Ramos (cell line): ENCODE measurements around the gene KDM5C.

Experiments used
- in situ Hi-C: fragments of 300-500 bp; cut with MboI; formaldehyde crosslinking; loops from one replicate; pipeline ENCODE4 v1.14.3; 2022; ENCODE audit warnings: low sequenced_read_pairs; ENCODE audit not compliant: unreplicated experiment

The KDM5C gene

GRCh38 chrX:53253293-53254020 lies 28.4 kb upstream of the KDM5C start:
- in situ Hi-C loops, result no loop called here

- in situ Hi-C loops, result no loop called here
Observed at GRCh38 chrX:53251307-53251706, 26.3 kb upstream of the KDM5C start.

- in situ Hi-C loops, result no loop called here
Observed at GRCh38 chrX:53250556-53250955, 25.5 kb upstream of the KDM5C start.

GRCh38 chrX:53249408-53250042 lies 24.5 kb upstream of the KDM5C start:
- in situ Hi-C loops, result no loop called here

- in situ Hi-C loops, result no loop called here
Observed at GRCh38 chrX:53247928-53248327, 22.9 kb upstream of the KDM5C start.

- in situ Hi-C loops, result no loop called here
Observed at GRCh38 chrX:53246231-53246630, 21.2 kb upstream of the KDM5C start.

- in situ Hi-C loops, result no loop called here
Observed at GRCh38 chrX:53244610-53245009, 19.6 kb upstream of the KDM5C start.

GRCh38 chrX:53242310-53242709 lies 17.3 kb upstream of the KDM5C start:
- in situ Hi-C loops, result no loop called here

GRCh38 chrX:53241558-53241957 lies 16.6 kb upstream of the KDM5C start:
- in situ Hi-C loops, result no loop called here

- in situ Hi-C loops, result no loop called here
Observed at GRCh38 chrX:53239474-53239873, 14.5 kb upstream of the KDM5C start.

GRCh38 chrX:53237056-53237455 lies 12.0 kb upstream of the KDM5C start:
- in situ Hi-C loops, result no loop called here

GRCh38 chrX:53236025-53236679 lies 11.1 kb upstream of the KDM5C start:
- in situ Hi-C loops, result no loop called here

GRCh38 chrX:53235566-53235965 lies 10.6 kb upstream of the KDM5C start:
- in situ Hi-C loops, result no loop called here

- in situ Hi-C loops, result no loop called here
Observed at GRCh38 chrX:53234484-53234883, 9.5 kb upstream of the KDM5C start.

- in situ Hi-C loops, result no loop called here
Observed at GRCh38 chrX:53233536-53233935, 8.5 kb upstream of the KDM5C start.

- in situ Hi-C loops, result no loop called here
Observed at GRCh38 chrX:53230116-53230515, 5.1 kb upstream of the KDM5C start.

GRCh38 chrX:53227224-53227765 lies 2.3 kb upstream of the KDM5C start:
- in situ Hi-C loops, result no loop called here

GRCh38 chrX:53223955-53224859 lies 800 bp downstream of the KDM5C start:
- in situ Hi-C loops, result no loop called here

- in situ Hi-C loops, result no loop called here
Observed at GRCh38 chrX:53223068-53223693, 1.8 kb downstream of the KDM5C start.
